ELR (cell line): Measurements from ENCODE around the gene CDK15.
"Not testable (repeated sequence)": the region's sequence is repeated elsewhere in the genome, so short reads cannot be mapped to it uniquely, and the experiment has no call there.

Source experiments
- DNase-seq: peaks from one replicate; pipeline ENCODE4 v3.0.0-alpha.2; 2015; ENCODE audit warnings: low read depth

The CDK15 gene

GRCh38 chr2:201806442-201807170 is at the start of gene CDK15:
Gene CDK15, plus strand, starts transcription at chr2:201806537. Its CDS starts 128 bp downstream, at chr2:201806665.
- peak; percentile 76 for DNase-seq

GRCh38 chr2:201758234-201758633 is 48.1 kb upstream of the CDK15 start:
- no peak for DNase-seq

GRCh38 chr2:201758873-201759272 is 47.5 kb upstream of the CDK15 start:
- no peak for DNase-seq

- DNase-seq: no peak
These were observed 46.8 kb upstream of the CDK15 start for GRCh38 chr2:201759567-201759966.

GRCh38 chr2:201761101-201761500 is 45.2 kb upstream of the CDK15 start:
- no peak for DNase-seq

GRCh38 chr2:201764469-201764868 is 41.9 kb upstream of the CDK15 start:
- not testable (repeated sequence) for DNase-seq

GRCh38 chr2:201765799-201766198 is 40.5 kb upstream of the CDK15 start:
- no peak for DNase-seq

GRCh38 chr2:201768918-201769317 is 37.4 kb upstream of the CDK15 start:
- peak; percentile 30 for DNase-seq

GRCh38 chr2:201769666-201770373 is 36.5 kb upstream of the CDK15 start:
- DNase-seq: no peak

GRCh38 chr2:201773990-201774389 is 32.3 kb upstream of the CDK15 start:
- no peak for DNase-seq

- no peak for DNase-seq
These were observed 31.8 kb upstream of the CDK15 start for GRCh38 chr2:201774546-201774945.

GRCh38 chr2:201775326-201775725 is 31.0 kb upstream of the CDK15 start:
- no peak for DNase-seq

GRCh38 chr2:201777043-201777442 is 29.3 kb upstream of the CDK15 start:
- DNase-seq: peak; percentile 28

- DNase-seq: peak; percentile 33
These were observed 28.5 kb upstream of the CDK15 start for GRCh38 chr2:201777869-201778268.

- peak; percentile 58 for DNase-seq
These were observed 26.2 kb upstream of the CDK15 start for GRCh38 chr2:201779901-201780673.

- peak; percentile 99 for DNase-seq
These were observed 25.5 kb upstream of the CDK15 start, which contains the start of gene ALS2 for GRCh38 chr2:201780674-201781493. Gene ALS2, minus strand, starts transcription at chr2:201780933. Its CDS starts 12,048 bp downstream, at chr2:201768885.

GRCh38 chr2:201781557-201782051 is 24.7 kb upstream of the CDK15 start:
- no peak for DNase-seq

GRCh38 chr2:201784563-201784962 is 21.8 kb upstream of the CDK15 start:
- no peak for DNase-seq

- DNase-seq: no peak
These were observed 21.2 kb upstream of the CDK15 start for GRCh38 chr2:201785135-201785534.

GRCh38 chr2:201786471-201786870 is 19.9 kb upstream of the CDK15 start:
- DNase-seq: no peak

GRCh38 chr2:201788371-201788770 is 18.0 kb upstream of the CDK15 start:
- no peak for DNase-seq

- no peak for DNase-seq
These were observed 16.9 kb upstream of the CDK15 start for GRCh38 chr2:201789395-201789794.
